ENCODE measurements around the gene NPY4R.
"Not testable (repeated sequence)": the region's sequence is repeated elsewhere in the genome, so short reads cannot be mapped to it uniquely, and the experiment has no call there.

Gene NPY4R

GRCh38 chr10:46491364-46492114 lies 25.8 kb upstream of the NPY4R start:
- not testable (repeated sequence) for H3K36me3 ChIP-seq (ENCODE audit: control insufficient read depth, insufficient read depth, low read length); H3K4me1 ChIP-seq (ENCODE audit: control insufficient read depth, insufficient read depth, low read length, poor library complexity, severe bottlenecking); H3K4me3 ChIP-seq (ENCODE audit: extremely low read depth, insufficient read depth, low read length, poor library complexity, severe bottlenecking); H3K9me3 ChIP-seq (ENCODE audit: control insufficient read depth, low read length); H3K27ac ChIP-seq (ENCODE audit: low read depth, low read length, severe bottlenecking)
- no CpG with 5 or more reads among the region's 1 CpG for WGBS, 2 experiments (ENCODE audit: insufficient coverage in 2 of 2)

- not testable (repeated sequence) for H3K27ac ChIP-seq (ENCODE audit: low read depth, low read length, severe bottlenecking); H3K4me1 ChIP-seq (ENCODE audit: control insufficient read depth, insufficient read depth, low read length, poor library complexity, severe bottlenecking); H3K9me3 ChIP-seq (ENCODE audit: control insufficient read depth, low read length); H3K36me3 ChIP-seq (ENCODE audit: control insufficient read depth, insufficient read depth, low read length); H3K4me3 ChIP-seq (ENCODE audit: extremely low read depth, insufficient read depth, low read length, poor library complexity, severe bottlenecking)
- WGBS, 2 experiments (ENCODE audit: insufficient coverage in 2 of 2) = no CpG with 5 or more reads among the region's 11 CpGs
Measured at GRCh38 chr10:46490285-46490684, 24.5 kb upstream of the NPY4R start.

GRCh38 chr10:46486459-46486858 lies 20.7 kb upstream of the NPY4R start:
- WGBS, 2 experiments (ENCODE audit: insufficient coverage in 2 of 2) = no CpG with 5 or more reads among the region's 2 CpGs
- H3K4me3 ChIP-seq (ENCODE audit: extremely low read depth, insufficient read depth, low read length, poor library complexity, severe bottlenecking); H3K36me3 ChIP-seq (ENCODE audit: control insufficient read depth, insufficient read depth, low read length); H3K9me3 ChIP-seq (ENCODE audit: control insufficient read depth, low read length); H3K4me1 ChIP-seq (ENCODE audit: control insufficient read depth, insufficient read depth, low read length, poor library complexity, severe bottlenecking); H3K27ac ChIP-seq (ENCODE audit: low read depth, low read length, severe bottlenecking): not testable (repeated sequence)

- not testable (repeated sequence) for H3K36me3 ChIP-seq (ENCODE audit: control insufficient read depth, insufficient read depth, low read length); H3K27ac ChIP-seq (ENCODE audit: low read depth, low read length, severe bottlenecking); H3K4me3 ChIP-seq (ENCODE audit: extremely low read depth, insufficient read depth, low read length, poor library complexity, severe bottlenecking); H3K4me1 ChIP-seq (ENCODE audit: control insufficient read depth, insufficient read depth, low read length, poor library complexity, severe bottlenecking); H3K9me3 ChIP-seq (ENCODE audit: control insufficient read depth, low read length)
- WGBS, 2 experiments (ENCODE audit: insufficient coverage in 2 of 2) = no CpG with 5 or more reads among the region's 3 CpGs
Measured at GRCh38 chr10:46474746-46475320, 9.1 kb upstream of the NPY4R start.

GRCh38 chr10:46473758-46474157 lies 8.0 kb upstream of the NPY4R start:
- H3K9me3 ChIP-seq (ENCODE audit: control insufficient read depth, low read length); H3K27ac ChIP-seq (ENCODE audit: low read depth, low read length, severe bottlenecking); H3K4me1 ChIP-seq (ENCODE audit: control insufficient read depth, insufficient read depth, low read length, poor library complexity, severe bottlenecking); H3K4me3 ChIP-seq (ENCODE audit: extremely low read depth, insufficient read depth, low read length, poor library complexity, severe bottlenecking); H3K36me3 ChIP-seq (ENCODE audit: control insufficient read depth, insufficient read depth, low read length): not testable (repeated sequence)
- WGBS, 2 experiments (ENCODE audit: insufficient coverage in 2 of 2) = 94% methylated on average over 2 of the region's 3 CpGs; no CpG with 5 or more reads in 1 of the 2 experiments

GRCh38 chr10:46470134-46470533 lies 4.4 kb upstream of the NPY4R start:
- H3K36me3 ChIP-seq (ENCODE audit: control insufficient read depth, insufficient read depth, low read length); H3K27ac ChIP-seq (ENCODE audit: low read depth, low read length, severe bottlenecking); H3K4me1 ChIP-seq (ENCODE audit: control insufficient read depth, insufficient read depth, low read length, poor library complexity, severe bottlenecking); H3K4me3 ChIP-seq (ENCODE audit: extremely low read depth, insufficient read depth, low read length, poor library complexity, severe bottlenecking); H3K9me3 ChIP-seq (ENCODE audit: control insufficient read depth, low read length): not testable (repeated sequence)
- no CpG with 5 or more reads among the region's 1 CpG for WGBS, 2 experiments (ENCODE audit: insufficient coverage in 2 of 2)

- H3K4me3 ChIP-seq (ENCODE audit: extremely low read depth, insufficient read depth, low read length, poor library complexity, severe bottlenecking); H3K4me1 ChIP-seq (ENCODE audit: control insufficient read depth, insufficient read depth, low read length, poor library complexity, severe bottlenecking); H3K36me3 ChIP-seq (ENCODE audit: control insufficient read depth, insufficient read depth, low read length); H3K9me3 ChIP-seq (ENCODE audit: control insufficient read depth, low read length); H3K27ac ChIP-seq (ENCODE audit: low read depth, low read length, severe bottlenecking): not testable (repeated sequence)
- no CpG with 5 or more reads among the region's 4 CpGs for WGBS, 2 experiments (ENCODE audit: insufficient coverage in 2 of 2)
Measured at GRCh38 chr10:46468119-46468809, 2.5 kb upstream of the NPY4R start.

GRCh38 chr10:46463608-46464007 lies 2.1 kb downstream of the NPY4R start:
- no CpG with 5 or more reads among the region's 2 CpGs for WGBS, 2 experiments (ENCODE audit: insufficient coverage in 2 of 2)
- not testable (repeated sequence) for H3K4me1 ChIP-seq (ENCODE audit: control insufficient read depth, insufficient read depth, low read length, poor library complexity, severe bottlenecking); H3K27ac ChIP-seq (ENCODE audit: low read depth, low read length, severe bottlenecking); H3K9me3 ChIP-seq (ENCODE audit: control insufficient read depth, low read length); H3K4me3 ChIP-seq (ENCODE audit: extremely low read depth, insufficient read depth, low read length, poor library complexity, severe bottlenecking); H3K36me3 ChIP-seq (ENCODE audit: control insufficient read depth, insufficient read depth, low read length)

- WGBS, 2 experiments (ENCODE audit: insufficient coverage in 2 of 2) = no CpG with 5 or more reads among the region's 10 CpGs
- not testable (repeated sequence) for H3K27ac ChIP-seq (ENCODE audit: low read depth, low read length, severe bottlenecking); H3K4me3 ChIP-seq (ENCODE audit: extremely low read depth, insufficient read depth, low read length, poor library complexity, severe bottlenecking)
Measured at GRCh38 chr10:46462276-46462675, 3.5 kb downstream of the NPY4R start.

GRCh38 chr10:46459579-46459978 lies 6.2 kb downstream of the NPY4R start:
- not testable (repeated sequence) for H3K4me3 ChIP-seq (ENCODE audit: extremely low read depth, insufficient read depth, low read length, poor library complexity, severe bottlenecking); H3K36me3 ChIP-seq (ENCODE audit: control insufficient read depth, insufficient read depth, low read length); H3K4me1 ChIP-seq (ENCODE audit: control insufficient read depth, insufficient read depth, low read length, poor library complexity, severe bottlenecking); H3K27ac ChIP-seq (ENCODE audit: low read depth, low read length, severe bottlenecking); H3K9me3 ChIP-seq (ENCODE audit: control insufficient read depth, low read length)
- WGBS, 2 experiments (ENCODE audit: insufficient coverage in 2 of 2) = no CpG with 5 or more reads among the region's 7 CpGs

More at GRCh38 chr10:46462276-46462675, 3.5 kb downstream of the NPY4R start:
- not testable (repeated sequence) for H3K9me3 ChIP-seq (ENCODE audit: control insufficient read depth, low read length); H3K4me1 ChIP-seq (ENCODE audit: control insufficient read depth, insufficient read depth, low read length, poor library complexity, severe bottlenecking); H3K36me3 ChIP-seq (ENCODE audit: control insufficient read depth, insufficient read depth, low read length)

- no CpG with 5 or more reads among the region's 3 CpGs for WGBS, 2 experiments (ENCODE audit: insufficient coverage in 2 of 2)
- not testable (repeated sequence) for H3K4me3 ChIP-seq (ENCODE audit: extremely low read depth, insufficient read depth, low read length, poor library complexity, severe bottlenecking); H3K36me3 ChIP-seq (ENCODE audit: control insufficient read depth, insufficient read depth, low read length); H3K9me3 ChIP-seq (ENCODE audit: control insufficient read depth, low read length); H3K27ac ChIP-seq (ENCODE audit: low read depth, low read length, severe bottlenecking); H3K4me1 ChIP-seq (ENCODE audit: control insufficient read depth, insufficient read depth, low read length, poor library complexity, severe bottlenecking)
Measured at GRCh38 chr10:46457071-46457470, 8.7 kb downstream of the NPY4R start.
